Urothelium cell line (cell line): Measurements from ENCODE around the gene DYSF.
A peak's percentile ranks its signal among the peaks of the same experiment; 100 is the strongest.

Experiments used
- DNase-seq: peaks from one replicate; pipeline ENCODE4 v3.0.0; 2011; ENCODE audit warnings: low spot score, mixed read lengths
- FAIRE-seq: peaks from 2 replicates; lab custom pipeline; 2011; peaks lifted over from hg19 to GRCh38; lab: Jason Lieb, UNC

Gene DYSF

DNA sequence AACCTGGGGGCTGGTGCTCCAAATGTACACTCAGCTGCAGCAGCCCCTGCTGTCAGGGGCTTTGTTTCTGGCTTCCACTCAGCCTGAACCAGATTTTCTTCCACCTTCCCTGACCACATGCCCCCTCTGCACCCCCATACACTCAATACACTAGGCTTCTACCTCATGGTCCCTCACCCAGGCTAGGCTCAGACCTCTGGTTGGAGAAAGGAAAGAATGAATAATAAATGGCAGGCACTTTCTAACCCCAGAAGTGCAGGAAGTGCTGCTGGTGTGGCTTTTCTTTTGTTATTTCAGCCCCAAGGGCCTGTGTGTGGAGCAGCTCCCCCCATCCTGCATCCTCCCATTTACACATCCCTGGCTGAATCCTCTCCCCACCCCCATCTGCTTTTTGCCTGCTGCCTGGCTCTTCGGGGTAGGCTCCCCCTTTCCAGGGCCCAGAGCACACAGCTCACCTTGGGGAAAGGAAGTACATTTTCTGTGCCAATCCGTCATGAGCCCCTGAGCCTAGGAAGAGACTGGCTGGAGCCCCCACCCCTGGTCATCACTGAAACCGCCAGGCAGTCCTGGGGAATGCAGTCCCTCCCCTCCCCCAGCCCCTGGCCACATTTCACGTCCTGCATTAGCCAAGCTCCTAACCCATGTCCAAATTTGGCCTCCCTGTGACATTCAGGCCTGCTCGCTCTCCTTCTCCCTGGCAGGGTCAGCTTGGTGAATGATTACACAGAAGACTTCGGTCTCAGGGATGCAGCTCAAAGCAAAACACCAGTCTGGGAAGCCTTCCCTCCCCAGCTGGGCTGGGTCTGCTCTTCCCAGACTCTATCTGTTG lies 2.6 kb downstream of the DYSF start:
- FAIRE-seq (peak; percentile 20), DNase-seq (no peak)

DNA sequence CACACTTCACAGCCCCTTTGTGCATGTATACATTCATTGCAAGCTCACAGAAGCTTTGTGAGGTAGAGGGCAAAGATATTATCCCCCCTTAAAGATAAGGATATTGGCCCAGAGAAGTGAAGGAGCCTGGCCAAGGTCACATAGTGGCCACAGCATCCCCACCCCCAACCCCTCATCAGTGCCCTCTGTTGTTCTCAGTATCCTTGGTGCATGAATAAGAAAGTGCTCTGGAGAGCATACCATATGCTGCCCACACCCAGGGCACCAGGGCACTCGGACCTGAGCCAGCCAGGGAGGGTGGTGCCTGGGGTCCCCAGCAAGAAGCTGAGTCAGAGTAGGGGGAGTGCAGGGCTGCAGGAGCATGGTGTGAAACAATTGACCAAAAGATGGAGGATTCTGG lies 3.3 kb downstream of the DYSF start:
- FAIRE-seq (no peak), DNase-seq (no peak)

DNA sequence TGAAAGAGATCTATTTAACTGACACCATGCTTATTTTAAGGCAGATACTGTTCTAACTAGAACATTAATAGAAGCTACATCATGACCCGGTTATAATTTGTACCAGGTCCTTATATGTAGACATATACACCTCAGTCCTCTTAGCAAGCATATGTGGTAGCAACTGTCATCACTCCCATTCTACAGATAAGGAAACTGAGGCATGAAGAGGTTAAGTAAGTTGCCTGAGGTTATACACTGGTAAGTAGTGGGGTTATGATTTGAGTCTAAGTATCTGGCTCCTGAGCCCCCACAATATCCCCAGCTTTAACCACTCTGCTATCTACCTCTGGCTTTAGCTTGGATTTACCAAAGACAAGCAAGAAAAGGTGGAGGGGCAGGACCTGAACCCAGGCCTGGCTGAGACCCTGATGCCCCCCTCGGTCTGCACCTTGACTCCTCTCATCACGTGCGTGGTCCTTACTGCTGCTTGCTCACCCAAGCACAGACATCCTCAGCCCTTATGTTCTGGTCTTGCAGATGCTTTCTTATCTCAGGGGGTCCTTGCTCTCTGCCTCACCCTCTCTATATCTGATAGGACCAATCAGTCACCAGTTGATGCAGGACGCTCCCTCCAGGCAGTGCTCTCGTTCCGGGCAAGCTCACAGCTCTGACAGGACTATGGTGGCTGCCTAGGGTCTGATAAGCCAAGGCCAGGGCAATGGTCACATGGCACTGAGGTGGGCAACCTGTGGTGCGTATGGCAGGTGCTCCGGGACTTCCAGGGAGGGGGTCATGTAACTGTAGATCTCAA lies 4.0 kb downstream of the DYSF start:
- DNase-seq (no peak), FAIRE-seq (no peak)

DNA sequence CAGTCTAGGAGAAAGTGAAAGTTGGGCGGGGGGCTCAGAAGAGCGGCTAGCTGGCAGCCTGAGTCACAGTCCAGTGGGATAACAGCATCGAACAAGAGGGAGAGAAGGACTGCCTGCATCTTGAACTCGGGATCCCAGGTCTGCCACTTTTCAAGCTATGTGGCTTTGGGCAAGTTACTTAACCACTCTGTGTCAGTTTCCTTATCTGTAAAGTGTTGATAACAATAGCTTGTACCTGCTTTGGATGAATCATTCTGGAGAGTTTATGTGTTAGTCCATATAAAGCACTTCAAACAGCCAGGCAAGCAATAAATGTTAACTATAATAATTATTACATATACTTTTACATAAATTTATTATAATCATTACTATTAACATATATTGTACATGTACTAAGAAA lies 4.6 kb downstream of the DYSF start:
- DNase-seq = no peak
- no peak for FAIRE-seq

DNA sequence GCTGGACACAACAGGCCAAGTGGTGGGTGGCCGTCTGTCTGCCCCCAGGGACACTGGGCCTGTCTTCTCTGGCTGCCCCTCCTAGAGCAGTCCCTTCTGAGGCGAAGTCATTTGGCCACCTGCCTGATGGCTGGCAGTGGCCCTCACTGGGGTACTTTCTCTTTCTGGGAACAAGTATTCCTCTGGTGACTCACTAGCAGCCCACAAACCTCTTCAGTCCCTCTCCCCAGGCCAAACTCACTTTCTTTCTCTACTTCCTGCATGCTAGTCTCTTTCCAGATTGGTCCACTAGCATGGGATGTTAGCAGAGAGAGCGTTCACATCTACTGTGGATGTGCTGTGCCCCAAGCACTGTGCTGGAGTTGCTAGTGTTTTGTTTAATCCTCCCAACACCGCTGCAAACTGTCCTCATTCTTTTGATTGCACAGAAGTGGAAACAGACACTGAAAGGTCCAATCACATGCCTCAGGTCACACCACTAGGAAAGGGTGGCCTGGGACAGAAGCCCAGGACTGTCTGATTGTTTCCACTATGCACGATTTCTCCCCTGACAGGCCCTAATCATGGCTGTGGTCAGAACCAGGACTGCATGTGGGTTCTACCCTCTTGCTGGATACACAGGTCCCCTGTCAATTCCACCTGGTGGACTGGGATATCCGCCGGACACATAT lies 5.2 kb downstream of the DYSF start:
- FAIRE-seq (peak; percentile 50), DNase-seq (peak; percentile 64)

DNA sequence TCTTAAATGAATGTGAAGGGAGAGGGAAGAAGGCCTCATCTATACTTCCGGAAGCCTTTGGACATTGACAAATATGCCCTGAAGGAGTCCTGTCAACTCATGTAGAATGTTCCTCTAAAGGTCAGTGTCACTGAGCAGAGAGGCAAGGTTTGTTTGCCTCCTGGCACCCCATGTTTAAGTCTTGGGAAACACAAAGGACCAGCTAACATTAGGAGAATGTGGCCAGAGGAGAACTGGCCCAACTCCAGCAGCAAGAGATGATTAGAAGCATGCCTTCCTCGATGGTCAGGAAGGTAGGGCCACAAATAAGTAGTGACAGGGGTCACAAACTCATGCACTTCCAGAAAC lies 5.7 kb downstream of the DYSF start:
- peak; percentile 5 for FAIRE-seq
- no peak for DNase-seq

DNA sequence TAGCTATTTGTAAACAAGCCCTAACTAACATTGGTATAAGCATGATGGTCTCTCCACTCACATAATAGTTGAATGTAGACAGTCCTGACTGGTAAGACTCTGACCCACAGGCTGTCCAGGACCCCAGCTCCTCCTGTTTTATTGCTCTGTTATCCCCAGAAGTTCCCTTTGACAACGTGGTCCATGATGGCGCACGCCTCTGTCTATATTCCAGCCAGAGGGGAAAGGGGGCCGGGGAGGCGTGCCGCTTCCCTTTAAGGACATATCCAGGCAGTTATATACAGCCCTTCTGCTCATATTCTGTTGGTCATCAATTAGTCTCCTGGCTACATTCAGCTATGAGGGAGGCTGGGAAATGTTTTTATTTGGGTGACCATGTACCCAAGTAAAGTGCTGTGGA lies 6.7 kb downstream of the DYSF start:
- no peak for FAIRE-seq

DNA sequence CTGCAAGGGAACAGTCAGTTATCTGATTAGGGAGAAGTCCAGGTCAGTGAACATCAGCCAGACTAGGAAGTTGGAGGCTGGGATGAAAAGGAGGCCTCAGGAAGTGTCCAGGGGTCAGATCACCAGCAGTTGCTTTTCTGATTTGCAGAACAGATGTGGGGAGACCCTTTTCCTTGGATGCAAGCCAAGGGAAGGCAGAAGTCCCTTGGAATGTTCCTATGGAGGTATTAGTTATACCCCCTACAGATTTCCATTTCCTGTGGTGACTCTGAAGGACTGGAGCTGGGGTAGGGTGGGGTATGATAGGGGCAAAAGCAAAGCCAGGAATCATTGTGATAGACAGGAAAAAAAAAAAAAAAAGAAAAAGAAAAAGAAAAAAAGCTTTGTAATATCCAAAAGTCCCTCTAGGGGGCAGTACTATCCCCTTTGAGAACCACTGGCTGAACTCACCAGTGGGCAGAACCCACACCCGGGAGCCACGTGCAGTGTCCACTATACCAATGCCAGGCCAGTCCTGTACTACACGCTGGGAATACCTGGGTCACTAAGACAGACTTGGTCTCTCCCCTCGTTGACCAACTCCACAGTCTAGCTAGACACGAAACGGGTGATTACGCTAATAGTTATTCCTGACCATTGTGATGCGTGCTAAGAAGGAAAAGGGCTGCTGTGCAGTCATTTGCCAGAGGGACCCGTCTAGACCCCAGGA lies 7.4 kb downstream of the DYSF start:
- DNase-seq (no peak), FAIRE-seq (no peak)

More for the DNA sequence above, 6.7 kb downstream of the DYSF start:
- no peak for DNase-seq

DNA sequence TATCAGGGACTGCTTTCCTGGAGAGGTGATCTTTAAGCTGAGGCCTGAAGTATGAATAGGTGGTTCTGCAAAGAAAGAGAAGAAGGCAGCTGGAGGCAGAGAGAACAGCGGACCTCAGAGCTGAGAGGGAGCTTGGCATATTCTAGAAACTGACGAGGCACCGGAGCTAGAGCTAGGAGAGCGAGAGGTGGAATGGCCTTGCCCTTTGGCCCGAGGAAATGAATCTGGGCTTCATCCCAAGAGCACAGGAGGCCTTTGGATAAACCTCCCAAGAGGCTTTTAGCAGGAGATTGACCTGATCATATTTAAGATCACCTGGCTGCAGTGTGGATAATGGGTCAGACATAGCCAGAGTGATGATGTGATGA lies 7.9 kb downstream of the DYSF start:
- DNase-seq = no peak
- no peak for FAIRE-seq

DNA sequence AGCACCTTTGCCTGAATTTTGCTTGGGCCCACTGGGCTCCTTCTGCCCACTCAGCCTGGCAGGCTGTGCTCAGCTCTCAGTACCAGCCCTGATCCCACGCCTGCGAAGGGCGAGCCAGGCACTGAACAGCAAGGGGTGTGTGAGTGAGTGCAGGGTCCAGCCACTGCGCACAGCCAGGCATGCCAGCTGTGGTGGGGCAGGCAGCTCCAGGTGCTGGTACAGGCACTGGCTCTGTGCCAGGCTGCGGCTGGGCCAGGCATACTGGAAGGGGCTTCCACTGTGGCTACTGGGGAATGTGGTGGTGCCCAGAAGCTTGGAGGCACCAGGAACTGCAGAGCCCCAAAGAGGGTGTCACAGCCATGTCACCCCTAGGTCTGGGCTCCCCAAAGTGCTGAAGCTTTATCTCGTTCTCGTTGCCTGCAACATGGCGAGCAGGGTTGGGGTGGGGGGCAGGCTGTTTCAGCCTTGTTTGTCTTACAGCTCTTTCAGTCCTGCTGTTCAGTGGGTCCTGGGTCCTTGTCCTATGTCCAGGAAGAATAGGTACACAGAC lies 8.8 kb downstream of the DYSF start:
- FAIRE-seq (no peak), DNase-seq (no peak)

DNA sequence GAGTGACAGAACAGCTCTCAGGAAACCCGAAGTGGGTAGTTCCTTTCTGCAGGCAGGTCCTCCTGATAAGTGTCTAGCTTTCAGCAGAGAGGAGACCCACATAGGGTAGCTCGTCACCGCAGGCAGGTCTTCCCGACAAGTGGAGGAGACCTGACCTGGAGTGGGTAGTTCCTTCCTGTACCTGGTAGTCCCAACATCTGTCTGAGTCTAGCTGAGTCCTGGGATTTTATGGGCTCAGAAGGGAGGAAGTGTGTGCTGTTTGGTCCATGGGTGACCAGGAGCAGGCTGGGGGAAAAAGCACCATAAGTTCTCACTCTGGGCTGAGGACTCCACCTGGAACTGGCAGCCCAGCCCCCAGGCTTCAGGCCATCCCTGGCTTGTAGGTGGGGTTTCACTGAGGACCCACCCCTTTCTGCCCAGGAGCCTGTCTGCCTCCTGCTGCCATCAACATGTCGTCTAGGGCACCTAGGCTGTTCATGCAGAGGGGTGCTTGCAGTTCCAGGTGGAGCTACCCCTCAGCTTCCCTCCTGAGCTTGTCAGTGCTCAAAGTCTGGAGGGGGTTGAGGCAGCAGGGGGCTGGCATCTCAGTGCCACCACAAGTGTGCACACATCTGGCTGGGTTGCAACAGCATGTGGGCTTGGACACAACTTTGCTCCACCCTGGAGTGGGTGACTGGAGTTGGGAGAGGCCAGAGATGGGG lies 9.4 kb downstream of the DYSF start:
- no peak for FAIRE-seq
- no peak for DNase-seq

DNA sequence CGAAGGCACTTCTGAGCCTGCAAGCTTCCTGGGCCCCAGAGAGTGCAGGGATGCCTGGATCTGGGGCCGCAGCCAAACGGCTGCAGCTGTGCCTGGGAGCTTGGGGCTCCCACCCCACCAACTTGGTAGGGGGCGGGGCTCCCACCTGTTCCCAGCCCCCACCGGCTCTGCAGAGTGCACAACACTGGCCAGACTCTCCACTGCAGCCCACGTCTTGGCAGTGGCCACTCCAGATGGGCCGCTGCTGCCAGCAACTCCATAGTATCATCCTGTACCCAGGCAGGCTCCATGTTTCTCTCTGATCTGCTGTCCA lies 9.9 kb downstream of the DYSF start:
- no peak for FAIRE-seq

DNA sequence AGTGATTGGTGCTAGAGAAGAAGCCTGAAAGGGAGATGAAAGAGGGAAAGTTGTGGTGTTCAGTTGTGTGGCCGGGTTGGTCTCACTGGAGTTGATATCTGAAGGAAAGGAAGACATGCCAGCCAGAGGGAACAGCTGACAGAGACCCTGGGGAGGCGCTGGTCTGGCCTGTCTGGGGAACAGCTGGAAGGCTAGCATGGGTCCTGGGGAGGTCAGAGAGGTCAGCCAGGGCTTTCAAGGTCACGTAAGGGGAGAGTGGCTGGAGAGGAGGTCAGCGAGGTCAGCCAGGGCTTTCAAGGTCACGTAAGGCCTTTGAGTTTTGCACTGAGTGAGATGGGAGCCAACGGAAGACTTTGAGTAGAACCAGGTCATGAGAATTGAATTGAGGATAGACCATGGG lies 11.0 kb downstream of the DYSF start:
- FAIRE-seq (peak; percentile 32), DNase-seq (no peak)

More for the DNA sequence above, 9.9 kb downstream of the DYSF start:
- no peak for DNase-seq

DNA sequence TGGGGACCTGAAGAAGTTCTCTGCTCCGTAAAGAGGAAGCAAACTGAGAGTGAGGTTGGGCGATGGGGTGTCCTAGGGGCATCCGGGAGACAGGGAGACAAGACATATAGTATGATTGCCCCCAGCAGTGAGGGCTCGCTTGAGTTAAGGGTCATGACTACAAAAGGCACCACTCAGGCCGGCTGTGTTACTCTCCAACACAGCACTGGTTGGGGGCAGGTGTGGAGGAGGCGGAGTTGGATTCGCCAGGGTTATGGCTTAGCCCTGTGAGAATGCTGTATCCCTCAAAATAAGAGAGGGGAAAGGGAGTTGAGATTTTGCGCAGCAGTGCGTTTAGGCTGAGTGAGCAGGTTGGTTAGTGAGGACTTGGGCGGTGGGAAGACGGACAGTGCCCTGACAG lies 12.0 kb downstream of the DYSF start:
- DNase-seq = no peak
- FAIRE-seq = peak; percentile 74

DNA sequence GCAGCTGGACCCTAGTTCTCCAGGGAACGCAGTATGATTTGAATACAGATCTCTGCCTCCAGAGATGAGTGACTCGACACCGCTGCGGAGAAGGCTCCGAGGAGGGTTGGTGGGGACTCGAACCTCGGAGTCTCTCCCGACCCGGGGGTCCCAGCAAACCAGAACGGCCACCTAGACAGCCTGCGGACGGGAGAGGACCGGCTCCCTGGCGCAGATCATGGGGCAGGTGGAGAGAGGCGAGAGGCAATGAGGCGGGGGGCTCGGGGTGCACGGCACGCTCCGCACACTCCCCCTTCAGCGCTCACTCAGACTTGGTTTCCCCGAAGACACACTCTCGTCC lies 12.6 kb downstream of the DYSF start:
- FAIRE-seq (no peak), DNase-seq (no peak)

DNA sequence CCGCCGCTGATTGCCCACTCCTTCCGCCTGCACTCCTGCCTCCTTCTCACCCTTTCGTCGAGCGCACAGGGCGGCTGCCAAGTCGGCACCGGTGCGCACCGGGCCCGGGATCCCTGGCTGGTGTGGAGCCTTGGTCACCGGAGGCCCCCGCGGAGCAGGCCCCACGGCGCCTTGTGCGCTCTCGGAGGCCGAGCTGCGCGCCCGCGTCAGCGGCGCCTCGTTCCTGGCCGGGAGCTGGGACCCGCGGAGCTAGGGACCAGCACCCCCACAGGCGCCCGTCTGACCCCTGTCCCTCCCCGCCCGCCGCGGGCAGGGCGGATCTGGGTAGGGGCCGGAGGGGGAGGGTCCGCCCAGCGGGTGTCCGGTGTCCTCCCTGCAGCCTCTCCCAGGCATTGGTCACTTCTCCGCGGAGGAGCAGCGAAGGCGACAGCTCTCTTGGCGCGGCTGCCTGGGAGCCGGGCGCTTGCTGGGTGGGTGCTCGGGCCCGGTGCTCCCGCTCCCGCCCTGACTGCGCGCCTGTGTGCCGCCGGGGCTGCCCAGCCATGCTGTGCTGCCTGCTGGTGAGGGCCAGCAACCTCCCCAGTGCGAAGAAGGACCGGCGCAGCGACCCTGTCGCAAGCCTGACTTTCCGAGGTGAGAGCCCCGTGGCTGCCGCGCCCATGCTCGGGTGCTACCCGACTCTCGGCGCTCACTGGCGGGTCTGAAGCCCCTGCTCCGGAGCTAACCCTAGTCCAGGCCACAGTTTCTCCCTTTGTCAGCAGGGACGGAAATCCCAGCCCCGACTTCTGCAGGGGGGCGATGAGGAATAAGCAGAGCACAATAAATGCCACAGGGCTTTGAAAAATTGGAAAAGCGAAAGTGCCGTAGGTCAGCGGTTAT lies 13.2 kb downstream of the DYSF start:
- DNase-seq = peak; percentile 77
- peak; percentile 5 for FAIRE-seq

DNA sequence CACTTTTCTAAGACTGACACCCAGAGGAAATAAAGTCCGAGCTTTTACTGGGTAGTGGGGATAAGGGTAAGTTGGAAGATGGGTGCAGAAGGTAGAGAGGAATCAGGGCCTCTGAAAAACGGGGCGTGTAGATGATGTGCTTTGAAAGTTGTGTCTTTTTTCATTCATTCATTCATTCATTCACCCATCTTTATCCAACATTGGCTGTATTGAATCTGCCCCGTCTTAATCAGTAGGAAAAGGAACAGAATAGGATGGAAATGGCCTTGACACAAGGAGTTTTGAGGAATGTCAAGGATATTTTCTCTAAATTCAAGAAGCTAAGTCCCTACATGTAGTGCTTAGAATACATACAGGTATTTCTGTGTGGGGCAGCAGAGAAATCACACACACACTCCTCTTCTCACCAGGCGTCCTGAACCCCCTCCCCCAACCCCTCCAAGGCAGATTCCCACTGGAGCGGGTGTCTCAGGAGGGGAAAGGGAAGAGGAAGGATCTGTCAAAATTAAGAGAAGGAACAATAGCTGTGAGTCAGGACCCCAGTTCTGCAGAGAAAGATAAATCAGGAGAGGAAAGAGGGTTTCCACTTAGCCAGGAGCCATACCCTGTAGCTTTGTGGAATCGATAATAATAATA lies 13.9 kb downstream of the DYSF start:
- FAIRE-seq = no peak
- no peak for DNase-seq

DNA sequence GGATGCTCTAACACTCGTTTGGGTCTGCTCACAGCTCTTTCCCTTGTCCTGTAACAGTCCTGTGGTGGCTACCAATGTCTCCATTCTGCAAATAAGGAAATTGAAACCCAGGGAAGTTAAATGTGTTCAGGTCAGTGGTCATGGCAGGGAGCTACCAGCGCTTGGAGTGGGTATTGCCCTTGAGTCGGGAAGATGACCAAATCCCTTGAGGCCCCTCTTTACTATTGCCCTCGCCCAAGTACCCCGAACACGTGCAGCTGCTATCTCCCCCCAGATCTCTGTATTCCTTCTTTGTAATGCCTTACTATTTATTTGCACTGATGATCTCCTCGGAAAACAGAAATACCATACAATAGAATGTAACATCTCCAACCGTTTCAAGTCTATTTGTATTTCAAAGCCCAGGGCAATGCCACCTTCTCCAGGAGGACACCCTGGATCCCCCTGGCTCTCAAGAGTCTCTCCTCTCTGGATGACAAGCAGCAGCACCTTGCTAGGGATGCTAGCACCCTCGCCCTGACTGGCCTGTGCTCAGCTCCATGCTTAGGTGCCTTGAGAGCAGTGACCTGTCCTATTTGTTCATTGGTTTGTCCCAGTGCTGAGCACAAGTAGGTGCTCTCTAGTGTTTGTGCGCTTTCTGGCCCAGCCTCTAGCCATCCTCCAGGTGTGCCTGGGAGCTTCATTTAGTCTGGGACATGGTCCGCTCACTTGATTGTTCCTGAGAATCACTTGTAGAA lies 15.1 kb downstream of the DYSF start:
- no peak for DNase-seq
- no peak for FAIRE-seq
